CD4-positive, alpha-beta T cell treated with Interleukin-17A for 4 hours (primary cell): ENCODE results near the gene SLC41A3.
"Not testable (repeated sequence)": the region's sequence is repeated elsewhere in the genome, so short reads cannot be mapped to it uniquely, and the experiment has no call there.

Source experiments
- DNase-seq: peaks from one replicate; pipeline ENCODE4 v3.0.0-alpha.2; 2020; ENCODE audit warnings: mixed read lengths

SLC41A3 gene

DNA sequence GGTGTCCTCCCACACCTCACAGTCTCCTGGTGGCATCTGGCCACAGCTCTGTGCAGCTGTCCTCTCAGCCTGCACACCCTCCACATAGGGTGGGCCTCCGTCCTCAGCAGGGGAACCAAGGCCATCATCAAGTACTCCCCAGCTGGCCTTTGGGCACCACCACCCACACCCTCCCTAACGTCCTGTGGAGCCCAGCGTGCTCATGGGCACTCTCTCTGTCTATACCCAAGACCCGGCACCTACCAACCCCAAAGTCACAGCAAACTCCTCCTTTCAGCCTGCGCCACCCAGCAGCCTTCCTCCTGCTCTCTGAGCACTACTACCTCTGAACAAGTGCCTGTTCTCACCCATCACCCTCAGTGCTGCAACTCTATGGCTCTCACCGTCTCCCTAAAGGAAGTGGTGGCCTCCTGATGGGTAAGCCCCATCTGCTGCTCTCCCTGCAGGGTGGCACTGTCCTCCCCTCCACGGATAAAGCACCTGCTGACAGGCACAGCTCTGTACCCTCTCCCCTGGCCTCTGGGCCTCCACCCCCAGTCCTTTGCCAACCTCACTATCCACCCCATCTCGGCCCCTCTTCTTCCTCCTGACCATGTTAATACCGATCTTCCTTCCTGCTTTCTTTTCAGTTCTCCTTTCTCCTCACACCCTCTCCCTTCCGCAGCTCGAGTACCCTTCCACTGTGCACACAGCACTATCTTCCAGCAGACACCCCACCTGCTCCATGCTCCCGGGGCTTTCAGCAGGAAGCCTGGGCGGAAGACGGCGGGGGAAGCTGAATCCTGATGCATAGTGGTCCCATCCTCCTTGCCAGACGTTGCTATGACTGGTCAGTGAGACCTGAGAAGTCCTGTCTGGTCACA, 31.5 kb downstream of the SLC41A3 start:
- DNase-seq = no peak

DNA sequence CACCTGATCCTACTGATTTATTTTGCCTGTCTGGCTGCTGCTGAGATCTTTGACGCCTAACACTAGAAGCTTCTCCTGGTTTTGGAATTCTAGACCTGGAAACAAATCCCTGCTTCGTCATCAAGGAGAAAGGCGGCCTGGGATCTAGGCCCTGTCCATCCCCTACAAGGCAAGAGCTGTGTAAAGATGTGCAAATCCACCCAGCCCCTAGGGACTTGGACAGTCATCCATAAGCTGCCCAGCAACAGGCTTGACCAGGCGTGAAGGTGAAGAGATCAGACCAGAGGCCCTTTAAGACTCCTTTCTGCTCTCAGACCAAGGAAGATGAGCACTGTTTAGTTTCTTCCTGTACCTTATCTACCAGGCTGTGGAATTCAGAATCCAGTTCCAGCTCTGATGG, 32.2 kb downstream of the SLC41A3 start:
- no peak for DNase-seq

GRCh38 chr3:126051234-126051633, 32.7 kb downstream of the SLC41A3 start:
- DNase-seq = no peak

DNA sequence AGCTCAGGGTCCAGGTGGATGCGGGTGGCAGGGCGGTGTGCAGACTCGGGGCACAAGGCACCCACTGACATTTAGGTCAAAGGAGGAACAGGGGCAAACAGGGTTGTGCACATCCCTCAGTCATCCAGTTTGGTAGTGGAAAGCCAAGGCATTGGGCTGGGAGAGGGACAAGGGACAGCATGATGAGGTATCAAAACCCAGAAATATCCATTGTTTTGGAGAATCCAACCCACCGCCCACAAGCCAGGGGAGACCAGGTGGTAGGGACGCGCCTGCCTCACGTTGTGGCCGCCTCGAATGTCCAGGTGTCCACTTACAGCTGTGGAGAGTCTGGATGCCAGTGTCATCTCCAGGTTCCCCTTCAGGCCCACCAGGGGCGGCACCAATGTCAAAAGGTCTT, 33.3 kb downstream of the SLC41A3 start:
- DNase-seq = no peak

DNA sequence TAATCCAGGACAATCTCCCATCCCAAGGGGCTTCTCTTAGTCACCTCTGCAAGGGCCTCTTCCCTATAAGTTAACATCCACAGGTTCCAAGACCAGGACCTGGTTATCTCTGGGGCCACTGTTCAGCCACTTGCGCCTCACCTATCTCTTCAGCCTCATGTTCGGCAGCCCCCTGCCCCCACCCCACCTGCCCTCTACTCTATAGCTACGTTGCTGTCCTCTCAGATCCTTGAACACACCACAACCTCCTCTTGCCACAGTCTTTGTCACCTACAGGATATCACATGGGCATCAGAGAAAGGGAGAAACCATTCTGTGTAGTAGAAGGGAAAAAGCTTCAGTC, 33.9 kb downstream of the SLC41A3 start:
- no peak for DNase-seq

DNA sequence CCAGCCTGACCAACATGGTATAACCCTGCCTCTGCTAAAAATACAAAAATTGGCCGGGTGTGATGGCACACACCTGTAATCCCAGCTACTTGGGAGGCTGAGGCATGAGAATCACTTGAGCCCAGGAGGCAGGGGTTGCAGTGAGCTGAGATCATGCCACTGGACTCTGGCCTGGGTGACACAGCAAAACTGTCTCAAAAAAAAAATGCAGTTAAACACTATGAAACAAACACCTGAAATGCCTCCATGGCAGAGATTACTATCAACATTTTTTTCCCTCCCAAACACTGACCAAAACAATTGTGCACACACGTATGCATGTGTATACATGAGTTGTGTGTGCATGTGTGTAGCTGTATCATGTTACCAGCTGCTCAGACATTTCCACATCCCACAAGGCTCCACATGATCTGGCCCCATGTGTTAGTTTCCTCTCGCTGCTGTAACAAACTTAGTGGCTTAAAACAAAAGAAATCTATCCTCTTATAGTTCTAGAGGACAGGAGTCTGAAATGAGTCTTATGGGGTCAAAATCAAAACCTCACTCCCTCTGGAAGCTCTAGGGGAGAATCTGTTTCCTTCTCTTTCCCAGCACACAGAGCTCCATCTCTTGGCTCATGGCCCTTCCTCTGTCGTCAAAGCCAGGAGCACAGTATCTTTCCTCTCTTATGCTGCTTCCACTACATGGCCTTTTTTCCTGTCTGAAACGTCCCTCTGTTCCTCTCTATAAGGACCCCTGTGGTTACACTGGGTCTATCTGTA, 34.5 kb downstream of the SLC41A3 start:
- no peak for DNase-seq

DNA sequence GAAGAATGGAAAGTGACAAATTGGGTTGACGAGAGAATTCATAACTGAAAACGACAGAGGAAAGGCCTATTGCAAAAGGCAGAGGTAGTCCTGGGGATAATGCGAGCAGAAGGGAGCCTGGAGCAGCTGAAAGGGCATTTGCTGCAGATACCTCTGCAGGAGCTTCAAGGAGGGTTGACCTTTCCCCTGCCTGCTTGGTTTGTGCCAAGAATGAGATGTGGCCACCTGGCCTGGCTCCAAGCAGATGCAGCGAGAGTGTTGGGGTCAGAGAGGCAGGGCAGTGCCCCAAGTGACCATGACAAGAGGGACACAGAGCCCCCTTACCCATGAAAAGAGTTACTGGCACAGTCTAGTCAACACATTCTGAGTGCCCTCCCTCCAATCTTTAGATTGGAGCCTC, 43.5 kb downstream of the SLC41A3 start:
- DNase-seq = no peak

DNA sequence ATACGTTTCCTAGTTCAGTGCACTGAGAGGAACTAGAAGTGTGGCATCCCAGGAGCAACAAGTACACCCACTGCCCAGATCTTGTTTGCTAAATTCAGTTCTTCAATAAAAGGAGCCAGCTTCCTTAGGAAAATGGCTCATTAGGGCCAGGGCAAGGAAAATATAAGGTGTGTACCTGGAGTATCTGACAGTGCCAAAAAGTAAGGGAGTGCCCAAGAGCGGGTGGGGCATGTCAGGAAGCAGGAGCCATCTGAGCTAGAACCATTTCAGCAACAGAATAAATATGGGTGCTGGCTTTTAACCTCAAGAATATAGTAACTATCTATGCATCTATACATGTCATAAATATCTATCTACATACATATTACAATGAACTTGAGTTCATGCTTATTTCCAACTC, 44.1 kb downstream of the SLC41A3 start:
- no peak for DNase-seq

- not testable (repeated sequence) for DNase-seq
These were observed 45.1 kb downstream of the SLC41A3 start for GRCh38 chr3:126038791-126039190.

GRCh38 chr3:126036056-126036549, 47.8 kb downstream of the SLC41A3 start:
- DNase-seq = no peak

DNA sequence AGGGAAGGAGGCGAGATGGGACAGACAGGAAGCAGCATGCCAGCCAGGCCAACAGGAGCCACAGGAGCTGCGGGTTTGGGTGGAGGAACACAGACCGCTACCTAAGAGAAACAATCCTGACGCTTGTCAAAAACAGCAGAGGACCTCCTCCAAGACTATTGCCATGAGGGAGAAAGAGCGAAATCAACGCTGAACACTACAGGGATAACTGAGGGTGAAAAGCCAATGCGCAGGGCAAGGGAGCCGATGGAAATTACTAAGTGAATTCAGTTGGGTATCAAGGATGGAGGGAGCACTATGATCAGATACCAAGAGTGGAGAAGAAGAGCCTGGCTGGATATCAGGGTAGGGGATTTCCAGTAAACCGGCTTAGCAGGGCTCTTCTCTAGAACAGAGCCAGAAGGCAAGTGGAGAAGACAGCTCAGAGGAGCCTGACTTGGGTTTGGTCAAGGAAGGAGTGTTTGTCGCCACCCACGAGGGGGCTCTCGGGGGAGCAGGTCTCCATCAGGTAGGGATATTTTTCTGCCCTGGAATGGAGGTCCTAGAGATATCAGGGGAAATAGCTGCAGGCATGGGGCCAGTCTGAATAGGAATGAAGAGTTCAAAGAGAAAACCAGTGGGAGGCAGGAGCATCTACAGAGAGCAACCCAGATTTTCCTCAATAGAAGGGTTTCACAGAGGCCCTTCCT, 48.4 kb downstream of the SLC41A3 start:
- no peak for DNase-seq

DNA sequence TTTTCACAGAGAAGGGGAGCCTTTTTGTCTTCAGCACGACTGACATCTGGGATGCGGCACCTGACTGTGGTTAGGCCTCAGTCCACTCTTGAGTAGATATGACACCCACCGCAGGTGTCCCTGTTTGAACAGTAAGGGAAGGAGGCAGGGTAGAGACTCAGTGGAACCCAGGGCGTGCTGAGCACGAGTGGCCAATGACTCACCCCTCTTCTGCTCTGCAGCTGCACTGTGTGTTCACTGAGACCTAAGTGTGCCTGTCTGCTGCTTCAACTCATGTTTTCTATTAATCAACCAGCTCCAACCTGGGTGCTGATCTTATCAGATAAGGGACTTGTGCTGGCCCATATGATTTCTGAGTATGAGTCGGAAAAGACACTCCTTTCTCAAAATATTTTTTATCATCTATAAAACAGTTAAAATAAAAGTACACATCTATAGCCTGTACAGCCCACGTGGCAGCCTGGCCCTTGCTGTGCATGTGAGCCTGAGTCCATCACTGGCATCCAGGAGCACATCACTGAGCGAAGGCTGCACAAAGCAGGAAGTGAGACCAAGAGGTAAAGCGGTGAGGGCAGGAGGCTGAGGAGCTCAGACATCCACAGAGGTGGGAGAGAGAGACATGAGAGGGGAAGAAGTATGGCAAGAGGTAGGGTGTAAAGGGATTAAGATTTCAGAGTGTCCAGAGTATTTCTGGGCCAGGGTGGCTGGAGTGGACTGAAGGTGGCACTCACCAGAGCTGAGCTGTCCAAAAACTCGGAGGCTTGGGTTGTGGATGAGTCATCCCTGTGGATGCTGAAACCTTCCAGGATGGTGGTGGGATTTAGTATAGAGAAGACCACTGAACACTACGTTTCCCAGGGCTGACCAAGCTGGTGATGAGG, 49.2 kb downstream of the SLC41A3 start:
- DNase-seq = peak; percentile 15

DNA sequence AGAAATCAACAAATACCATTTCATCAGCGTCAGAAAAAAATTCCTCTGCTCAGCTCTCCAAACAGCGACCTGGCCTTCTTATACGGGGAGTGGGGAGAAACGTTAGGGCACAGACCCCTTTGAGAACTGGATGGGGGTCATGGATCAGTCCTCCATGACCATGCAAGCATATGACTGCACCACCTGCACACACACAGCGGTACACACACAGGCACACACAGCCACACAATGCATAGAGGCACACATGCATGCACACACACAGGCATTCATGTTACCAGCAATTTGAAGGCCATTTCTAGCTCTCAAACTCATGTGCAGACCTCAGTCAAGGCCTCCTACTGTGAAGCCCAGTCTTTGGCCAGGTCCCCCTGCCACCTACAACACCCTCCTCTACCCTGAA, 50.2 kb downstream of the SLC41A3 start:
- no peak for DNase-seq

GRCh38 chr3:126033051-126033745, 50.7 kb downstream of the SLC41A3 start:
- DNase-seq = no peak

DNA sequence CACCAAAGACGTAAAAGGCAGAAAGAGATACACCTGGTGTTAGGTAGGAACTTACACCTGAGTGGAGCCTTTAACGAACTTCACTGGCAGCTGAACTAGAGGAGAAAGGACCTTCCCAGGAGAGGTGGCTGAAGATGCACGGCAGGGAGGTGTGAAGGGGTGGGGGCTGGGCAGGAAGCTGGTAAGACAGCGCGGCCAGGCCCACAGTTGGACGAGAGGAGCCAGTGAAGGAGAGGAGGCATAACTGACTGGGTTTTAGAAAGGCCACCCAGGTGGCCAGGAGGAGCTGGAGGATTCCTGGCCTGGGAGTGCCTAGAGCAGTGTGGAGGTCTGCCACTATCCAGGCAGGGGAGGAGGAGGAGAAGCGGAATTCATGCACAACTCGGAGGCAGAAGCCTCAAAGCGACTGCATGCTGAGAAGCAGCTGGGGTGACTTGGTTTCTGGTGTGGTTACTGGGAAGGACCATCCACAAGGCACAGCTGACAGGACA, 51.9 kb downstream of the SLC41A3 start:
- DNase-seq = no peak

GRCh38 chr3:126030455-126030854, 53.5 kb downstream of the SLC41A3 start:
- no peak for DNase-seq

DNA sequence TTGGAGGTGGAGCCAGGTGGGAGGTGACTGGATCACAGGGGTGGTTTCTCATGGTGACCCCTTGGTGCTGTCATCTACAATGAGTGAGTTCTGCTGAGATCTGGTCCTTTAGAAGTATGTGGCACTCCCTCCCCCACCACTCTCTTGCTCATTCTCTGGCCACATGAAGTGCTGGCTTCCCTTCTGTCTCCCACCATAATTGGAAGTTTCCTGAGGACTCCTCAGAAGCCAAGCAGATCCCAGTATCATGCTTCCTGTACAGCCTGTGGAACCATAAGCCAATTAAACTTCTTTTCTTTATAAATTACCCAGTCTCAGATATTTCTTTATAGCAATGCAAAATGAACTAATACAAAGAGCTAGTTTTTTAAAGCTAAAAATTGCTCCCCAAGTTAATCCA, 54.7 kb downstream of the SLC41A3 start:
- no peak for DNase-seq

DNA sequence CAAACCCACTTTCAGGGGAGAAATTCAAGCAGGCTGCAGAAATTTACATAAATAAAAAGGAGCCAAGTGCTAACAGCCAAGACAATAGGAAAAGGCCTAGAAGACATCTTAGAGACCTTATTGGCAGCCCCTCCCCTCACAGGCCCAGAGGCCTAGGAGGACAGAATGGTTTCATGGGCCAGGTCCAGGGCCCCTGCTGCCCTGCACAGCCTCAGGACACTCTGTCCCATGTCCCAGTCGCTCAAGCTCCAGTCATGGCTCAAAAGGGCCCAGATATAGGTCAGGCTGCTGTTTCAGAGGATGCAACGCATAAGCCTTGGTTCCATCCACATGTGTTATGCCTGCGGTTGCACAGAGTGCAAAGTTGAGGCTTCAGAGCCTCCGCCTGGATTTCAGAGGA, 55.8 kb downstream of the SLC41A3 start:
- no peak for DNase-seq

DNA sequence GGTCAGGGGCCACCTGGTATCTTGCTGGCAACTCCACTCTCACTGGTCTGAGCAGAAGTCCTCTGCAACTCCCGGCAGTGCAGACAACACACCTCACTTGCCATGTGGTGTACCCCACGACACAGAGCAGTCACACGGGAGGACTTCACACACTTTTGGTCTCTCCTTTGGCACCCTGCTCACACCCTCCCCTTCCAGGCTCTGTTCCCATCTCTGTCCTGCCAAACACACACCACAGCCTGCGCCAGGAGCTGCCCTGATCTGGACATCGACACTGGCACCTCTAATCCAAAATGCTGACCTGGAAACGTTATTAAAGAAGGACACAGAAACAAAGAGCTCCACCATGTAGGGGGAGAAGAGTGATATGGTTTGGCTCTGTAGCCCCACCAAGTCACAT, 57.2 kb downstream of the SLC41A3 start:
- no peak for DNase-seq

DNA sequence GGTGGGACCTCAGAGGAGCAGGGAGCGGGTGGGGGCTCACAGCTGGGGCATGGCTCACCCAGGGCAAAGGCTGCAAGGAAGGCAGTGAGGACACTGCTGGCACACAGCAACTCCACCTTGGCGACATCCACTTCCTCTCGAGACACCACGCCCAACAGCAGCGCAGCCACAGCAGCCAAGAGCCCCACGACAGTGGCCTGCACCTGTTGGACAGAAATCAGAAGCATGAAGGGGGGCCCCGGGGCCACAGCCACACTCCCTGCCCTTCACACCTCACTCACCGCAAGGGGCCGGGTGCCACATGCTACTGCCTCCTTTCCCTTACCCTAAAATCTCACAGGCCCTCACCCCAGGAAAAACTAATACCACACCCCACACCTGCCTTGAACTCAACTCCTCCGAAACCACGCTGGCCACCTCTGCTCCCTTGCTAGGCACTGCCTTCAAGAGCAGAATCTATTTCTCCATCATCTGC, 57.6 kb downstream of the SLC41A3 start:
- no peak for DNase-seq

DNA sequence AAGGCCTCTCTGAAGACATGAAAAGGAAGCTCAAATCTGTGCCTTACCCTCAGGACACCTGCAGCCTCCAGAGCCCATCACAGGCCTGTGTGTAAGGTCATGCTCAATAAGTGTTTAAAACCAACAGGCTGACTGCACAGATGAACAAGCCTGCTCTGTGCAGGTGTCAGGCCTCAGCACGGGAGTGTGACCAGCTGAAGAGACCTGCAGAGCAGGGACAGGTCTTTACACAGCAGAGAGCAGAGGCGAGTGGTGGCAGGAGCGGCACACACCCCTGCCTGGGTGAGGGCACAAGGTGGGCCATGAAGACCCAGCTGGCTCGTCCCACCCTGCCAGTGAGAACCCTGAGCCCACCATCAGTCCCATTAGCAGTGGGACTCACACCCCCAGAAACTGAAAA, 58.1 kb downstream of the SLC41A3 start:
- DNase-seq = no peak
